Measurements from ENCODE around the gene SNCG. TPM values are rescaled to one million over a fixed set of nuclear protein-coding genes. Genes with fewer than 3 reads are reported as not detected.
"Not testable (repeated sequence)": the region's sequence is repeated elsewhere in the genome, so short reads cannot be mapped to it uniquely, and the experiment has no call there.

The SNCG gene
- total RNA-seq, 1 experiment from 2014 or later = not detected

- Histone ChIP-seq H3K36me3 (ENCODE audit: insufficient read depth, low read length, poor library complexity, severe bottlenecking) (no peaks in the 10 kb centered on the region), H3K4me3 (ENCODE audit: low read depth, low read length, poor library complexity, severe bottlenecking) (no peak overlapping the region), H3K27ac (ENCODE audit: low read depth, low read length, poor library complexity, severe bottlenecking) (no peak overlapping the region), H3K27me3 (replicated peaks; ENCODE audit: insufficient read depth, low read depth, low read length, poor library complexity) (no peaks in the 10 kb centered on the region), H3K4me1 (ENCODE audit: insufficient read depth, low read length, poor library complexity, severe bottlenecking) (peaks cover 20% of the 10 kb centered on the region), H3K9me3 (ENCODE audit: low read depth, low read length, poor library complexity, severe bottlenecking) (no peaks in the 10 kb centered on the region)
- ChIA-PET POLR2A (ENCODE audit: low non-redundant PET) (no interaction called here), CTCF (no interaction called here)
- TF ChIP-seq EZH2 (IDR thresholded peaks at IDR 0.05; ENCODE audit: borderline replicate concordance, low read depth, low read length, poor library complexity, severe bottlenecking) (no peak), CTCF (conservative IDR thresholded peaks at IDR 0.05; ENCODE audit: low read depth, low read length) (no peak)
- intact Hi-C loops (cut with micrococcal nuclease; ENCODE audit: unreplicated experiment) = no loop called here
- no peak for DNase-seq (ENCODE audit: low spot score)
- no TSS peak for BruUV-seq (replicated peaks)
These were observed 8.1 kb upstream of the SNCG start for GRCh38 chr10:86950349-86950748.

- Histone ChIP-seq H3K27ac (ENCODE audit: low read depth, low read length, poor library complexity, severe bottlenecking) (no peak overlapping the region), H3K27me3 (replicated peaks; ENCODE audit: insufficient read depth, low read depth, low read length, poor library complexity) (no peaks in the 10 kb centered on the region), H3K4me3 (ENCODE audit: low read depth, low read length, poor library complexity, severe bottlenecking) (no peak overlapping the region), H3K36me3 (ENCODE audit: insufficient read depth, low read length, poor library complexity, severe bottlenecking) (no peaks in the 10 kb centered on the region), H3K9me3 (ENCODE audit: low read depth, low read length, poor library complexity, severe bottlenecking) (no peaks in the 10 kb centered on the region), H3K4me1 (ENCODE audit: insufficient read depth, low read length, poor library complexity, severe bottlenecking) (peaks cover 25% of the 10 kb centered on the region)
- TF ChIP-seq CTCF (conservative IDR thresholded peaks at IDR 0.05; ENCODE audit: low read depth, low read length) (no peak), EZH2 (IDR thresholded peaks at IDR 0.05; ENCODE audit: borderline replicate concordance, low read depth, low read length, poor library complexity, severe bottlenecking) (no peak)
- intact Hi-C loops (cut with micrococcal nuclease; ENCODE audit: unreplicated experiment) = no loop called here
- POLR2A ChIA-PET (ENCODE audit: low non-redundant PET) = no interaction called here
- CTCF ChIA-PET = interaction anchor here (0.8 kb wide), 1 partner anchor 15 kb away, joined by 3 read pairs; no protein-coding TSS in a partner anchor
- DNase-seq (ENCODE audit: low spot score) = no peak
- no TSS peak for BruUV-seq (replicated peaks)
These were observed 7.1 kb upstream of the SNCG start for GRCh38 chr10:86951184-86951761.

- Histone ChIP-seq H3K4me3 (ENCODE audit: low read depth, low read length, poor library complexity, severe bottlenecking) (no peak overlapping the region), H3K36me3 (ENCODE audit: insufficient read depth, low read length, poor library complexity, severe bottlenecking) (no peaks in the 10 kb centered on the region), H3K4me1 (ENCODE audit: insufficient read depth, low read length, poor library complexity, severe bottlenecking) (peaks cover 25% of the 10 kb centered on the region), H3K27ac (ENCODE audit: low read depth, low read length, poor library complexity, severe bottlenecking) (no peak overlapping the region), H3K27me3 (replicated peaks; ENCODE audit: insufficient read depth, low read depth, low read length, poor library complexity) (no peaks in the 10 kb centered on the region), H3K9me3 (ENCODE audit: low read depth, low read length, poor library complexity, severe bottlenecking) (no peaks in the 10 kb centered on the region)
- BruUV-seq (replicated peaks) = no TSS peak
- intact Hi-C loops (cut with micrococcal nuclease; ENCODE audit: unreplicated experiment) = no loop called here
- no peak for TF ChIP-seq EZH2 (IDR thresholded peaks at IDR 0.05; ENCODE audit: borderline replicate concordance, low read depth, low read length, poor library complexity, severe bottlenecking)
- TF ChIP-seq CTCF (conservative IDR thresholded peaks at IDR 0.05; ENCODE audit: low read depth, low read length) = no peak
- ChIA-PET POLR2A (ENCODE audit: low non-redundant PET) (no interaction called here), CTCF (interaction anchor here (0.8 kb wide), 1 partner anchor 14 kb away, joined by 3 read pairs; no protein-coding TSS in a partner anchor)
- DNase-seq (ENCODE audit: low spot score) = no peak
These were observed 6.3 kb upstream of the SNCG start for GRCh38 chr10:86952106-86952505.

- H3K27me3 ChIP-seq (replicated peaks; ENCODE audit: insufficient read depth, low read depth, low read length, poor library complexity); H3K4me3 ChIP-seq (ENCODE audit: low read depth, low read length, poor library complexity, severe bottlenecking); intact Hi-C loops (cut with micrococcal nuclease; ENCODE audit: unreplicated experiment); H3K27ac ChIP-seq (ENCODE audit: low read depth, low read length, poor library complexity, severe bottlenecking); H3K9me3 ChIP-seq (ENCODE audit: low read depth, low read length, poor library complexity, severe bottlenecking); CTCF ChIA-PET; BruUV-seq (replicated peaks); DNase-seq (ENCODE audit: low spot score); H3K36me3 ChIP-seq (ENCODE audit: insufficient read depth, low read length, poor library complexity, severe bottlenecking); POLR2A ChIA-PET (ENCODE audit: low non-redundant PET): not testable (repeated sequence)
- H3K4me1 ChIP-seq (ENCODE audit: insufficient read depth, low read length, poor library complexity, severe bottlenecking) = peaks cover 25% of the 10 kb centered on the region
These were observed 5.7 kb upstream of the SNCG start for GRCh38 chr10:86952697-86953096.

Data from A673 (cell line).